Stimulated activated CD4-positive, alpha-beta T cell treated with anti-CD3 and anti-CD28 coated beads, Interleukin-1b, Interleukin-23, amount 100 ng/mL, for 24 hours (primary cell): ENCODE measurements around the gene POLR2F.
"Not testable (repeated sequence)": the region's sequence is repeated elsewhere in the genome, so short reads cannot be mapped to it uniquely, and the experiment has no call there.

Experiments used
- DNase-seq, 4 experiments: peaks; one replicate each; pipeline ENCODE4 v3.0.0-alpha.2; 2020; ENCODE audit warnings: low read depth in 4 of 4, low spot score in 1 of 4

The POLR2F gene

GRCh38 chr22:37925330-37925729 lies 28.2 kb upstream of the POLR2F start:
- no peak for DNase-seq

GRCh38 chr22:37925767-37926166 lies 27.7 kb upstream of the POLR2F start:
- DNase-seq, result no peak

GRCh38 chr22:37926358-37926757 lies 27.1 kb upstream of the POLR2F start:
- DNase-seq, result no peak

GRCh38 chr22:37926771-37927636 lies 26.5 kb upstream of the POLR2F start:
- no peak for DNase-seq

- DNase-seq, result no peak
Observed at GRCh38 chr22:37927637-37927936, 25.9 kb upstream of the POLR2F start.

GRCh38 chr22:37929390-37929789 lies 24.1 kb upstream of the POLR2F start:
- no peak for DNase-seq

GRCh38 chr22:37930270-37930951 lies 23.1 kb upstream of the POLR2F start:
- no peak for DNase-seq

- no peak for DNase-seq
Observed at GRCh38 chr22:37930952-37931440, 22.5 kb upstream of the POLR2F start.

- no peak for DNase-seq
Observed at GRCh38 chr22:37931893-37932389, 21.6 kb upstream of the POLR2F start.

- DNase-seq, result no peak
Observed at GRCh38 chr22:37932401-37932800, 21.1 kb upstream of the POLR2F start.

- no peak for DNase-seq
Observed at GRCh38 chr22:37932821-37933578, 20.5 kb upstream of the POLR2F start.

- DNase-seq, result peak; percentile 51 to 82 (median 62)
Observed at GRCh38 chr22:37933711-37934376, 19.7 kb upstream of the POLR2F start.

GRCh38 chr22:37940698-37941376 lies 12.7 kb upstream of the POLR2F start:
- DNase-seq, result no peak

GRCh38 chr22:37942133-37942532 lies 11.4 kb upstream of the POLR2F start:
- DNase-seq, result no peak

GRCh38 chr22:37943136-37943824 lies 10.2 kb upstream of the POLR2F start:
- DNase-seq, result no peak

GRCh38 chr22:37943825-37944198 lies 9.7 kb upstream of the POLR2F start:
- DNase-seq, result no peak

- DNase-seq, result not testable (repeated sequence)
Observed at GRCh38 chr22:37944423-37944822, 9.1 kb upstream of the POLR2F start.

GRCh38 chr22:37947142-37947795 lies 6.2 kb upstream of the POLR2F start:
- DNase-seq, result not testable (repeated sequence)

GRCh38 chr22:37951305-37951704 lies 2.2 kb upstream of the POLR2F start:
- DNase-seq, result no peak
